Measurements from ENCODE around the gene FOXE1. TPM values are rescaled to one million over a fixed set of nuclear protein-coding genes. Genes with fewer than 3 reads are reported as not detected.
A peak's percentile ranks its signal among the peaks of the same experiment; 100 is the strongest.

The FOXE1 gene
- total and polyA plus RNA-seq, 4 donors, result not detected

GRCh38 chr9:97848215-97848479, 4.9 kb upstream of the FOXE1 start:
- Histone ChIP-seq H3K9me3 (ENCODE audit: control insufficient read depth in 4 of 4, low read length in 3 of 4) (no peaks in the 10 kb centered on the region), H3K27ac (ENCODE audit: low read depth in 1 of 2, low read length in 2 of 2) (no peak overlapping the region), H3K4me3 (ENCODE audit: low read depth in 1 of 3, low read length in 3 of 3) (peak overlapping the region in 1 of 3 donors; percentile 20), H3K4me1 (ENCODE audit: control insufficient read depth in 4 of 4, insufficient read depth in 4 of 4, low read length in 3 of 4) (peaks cover 6 to 23% (median 17%) of the 10 kb centered on the region in 4 donors), H3K27me3 (ENCODE audit: control insufficient read depth in 4 of 4, insufficient read depth in 4 of 4, low read length in 3 of 4) (peaks cover 4 to 25% (median 14%) of the 10 kb centered on the region in 4 donors), H3K9ac (ENCODE audit: low read depth in 1 of 2, low read length in 2 of 2) (no peak overlapping the region), H3K36me3 (ENCODE audit: control insufficient read depth in 4 of 4, insufficient read depth in 3 of 4, low read depth in 1 of 4, low read length in 3 of 4) (no peaks in the 10 kb centered on the region)
- no peak for TF ChIP-seq CTCF (IDR thresholded peaks at IDR 0.05; ENCODE audit: low read depth, low read length, missing input control)
- TF ChIP-seq RXRA (IDR thresholded peaks at IDR 0.05), result no peak
- no peak for TF ChIP-seq EGR1 (IDR thresholded peaks at IDR 0.05; ENCODE audit: low read depth in 2 of 2)
- TF ChIP-seq NR2F2 (IDR thresholded peaks at IDR 0.05), result no peak
- no peak for TF ChIP-seq GABPA (IDR thresholded peaks at IDR 0.05 in 1 of 2, conservative IDR thresholded peaks at IDR 0.05 in 1 of 2)
- no peak for TF ChIP-seq TAF1 (conservative IDR thresholded peaks at IDR 0.05)
- TF ChIP-seq FOXA1 (IDR thresholded peaks at IDR 0.05), result no peak
- TF ChIP-seq HNF4A (conservative IDR thresholded peaks at IDR 0.05), result no peak
- TF ChIP-seq JUND (IDR thresholded peaks at IDR 0.05), result no peak
- no peak for TF ChIP-seq RAD21 (IDR thresholded peaks at IDR 0.05)
- no peak for TF ChIP-seq REST (IDR thresholded peaks at IDR 0.05)
- TF ChIP-seq YY1 (IDR thresholded peaks at IDR 0.05), result no peak
- no peak for TF ChIP-seq SP1 (IDR thresholded peaks at IDR 0.05)
- TF ChIP-seq MAX (IDR thresholded peaks at IDR 0.05), result no peak
- TF ChIP-seq ATF3 (IDR thresholded peaks at IDR 0.05), result no peak
- no peak for TF ChIP-seq ZBTB33 (IDR thresholded peaks at IDR 0.05)
- no peak for TF ChIP-seq HNF4G (IDR thresholded peaks at IDR 0.05)
- WGBS, result 8% methylated on average over 7 of the region's 7 CpGs
- DNase-seq (ENCODE audit: low spot score), result no peak

Measured in liver (tissue), 9 donors.